Renal cortex interstitium (tissue), 11 donors: ENCODE results near the gene CSNK1E. TPM values are rescaled to one million over a fixed set of nuclear protein-coding genes. Genes with fewer than 3 reads are reported as not detected.
"Not testable (repeated sequence)": the region's sequence is repeated elsewhere in the genome, so short reads cannot be mapped to it uniquely, and the experiment has no call there.

ENCODE experiments used
- DNase-seq, 11 donors: peaks; one replicate each; pipeline ENCODE4 v3.0.0-alpha.2; 2013; ENCODE audit warnings: low read depth in 9 of 11, low spot score in 4 of 11; ENCODE audit errors: extremely low read depth in 1 of 11
- polyA plus RNA-seq, 3 donors: library from polyadenylated mRNA; unstranded; fragments of 120-200 nt; gene quantifications; one replicate each; pipeline ENCODE4 v1.2.1, GENCODE V29; 2013; ENCODE audit not compliant: insufficient read length in 3 of 3

The CSNK1E gene
- polyA plus RNA-seq, 3 donors: 111 to 189 (median 145) TPM

GRCh38 chr22:38347181-38347943, 30.1 kb upstream of the CSNK1E start:
- DNase-seq: peak in 1 of 11 donors; percentile 13

- DNase-seq: no peak
Observed at GRCh38 chr22:38346506-38346905, 29.3 kb upstream of the CSNK1E start.

- DNase-seq: no peak
Observed at GRCh38 chr22:38345782-38346181, 28.5 kb upstream of the CSNK1E start.

- not testable (repeated sequence) for DNase-seq
Observed at GRCh38 chr22:38339893-38340292, 22.7 kb upstream of the CSNK1E start.

GRCh38 chr22:38338772-38339379, 21.6 kb upstream of the CSNK1E start:
- DNase-seq: no peak

GRCh38 chr22:38336699-38337098, 19.5 kb upstream of the CSNK1E start:
- no peak for DNase-seq

- DNase-seq: no peak
Observed at GRCh38 chr22:38335077-38335476, 17.8 kb upstream of the CSNK1E start.

- DNase-seq: no peak
Observed at GRCh38 chr22:38327805-38328204, 10.6 kb upstream of the CSNK1E start.

GRCh38 chr22:38327396-38327795, 10.2 kb upstream of the CSNK1E start:
- DNase-seq: no peak

GRCh38 chr22:38325587-38325986, 8.4 kb upstream of the CSNK1E start:
- no peak for DNase-seq

GRCh38 chr22:38320605-38321402, 3.6 kb upstream of the CSNK1E start:
- no peak for DNase-seq

GRCh38 chr22:38318792-38319773, 1.9 kb upstream of the CSNK1E start:
- no peak for DNase-seq

GRCh38 chr22:38317995-38318715, 922 bp upstream of the CSNK1E start:
- no peak for DNase-seq

- peak in 2 of 11 donors; percentile 64 to 69 for DNase-seq
Observed at GRCh38 chr22:38316364-38317121, 690 bp downstream of the CSNK1E start.

GRCh38 chr22:38315823-38316363, 1.3 kb downstream of the CSNK1E start:
- peak in 1 of 11 donors; percentile 54 for DNase-seq

GRCh38 chr22:38314933-38315822, 2.1 kb downstream of the CSNK1E start:
- DNase-seq: no peak
